Ovary (tissue), 9 donors: Measurements from ENCODE around the gene USP1. TPM values are rescaled to one million over a fixed set of nuclear protein-coding genes. Genes with fewer than 3 reads are reported as not detected.

ENCODE experiments used
- DNase-seq, 5 donors: peaks; one replicate each; pipeline ENCODE4 v3.0.0-alpha.2; 2019 to 2020
- H3K27ac ChIP-seq, 2 donors: fragments of 200-600 bp; one replicate each; pipeline versions ENCODE4 v1.5.1 to v1.8.0; 2019 to 2022
- H3K27me3 ChIP-seq: fragments of 200-600 bp; one replicate; pipeline ENCODE4 v1.8.0; 2022
- H3K36me3 ChIP-seq: fragments of 200-600 bp; sonication (generic); one replicate; pipeline ENCODE4 v1.5.1; 2019
- H3K4me1 ChIP-seq: one replicate; pipeline ENCODE4 v1.8.1; 2013; ENCODE audit warnings: mild to moderate bottlenecking, moderate library complexity; ENCODE audit not compliant: insufficient read depth
- H3K4me3 ChIP-seq: fragments of 200-600 bp; sonication (generic); one replicate; pipeline ENCODE4 v1.5.1; 2017
- H3K9me3 ChIP-seq, 2 donors: fragments of 200-600 bp in 1 of 2; sonication (generic) in 1 of 2; one replicate each; pipeline versions ENCODE4 v1.5.1 to v1.8.1; 2013 to 2019; ENCODE audit warnings: mild to moderate bottlenecking in 1 of 2, moderate library complexity in 1 of 2
- CTCF ChIP-seq, 3 donors: fragments of 450-650 bp in 2 of 3; fragments of 200-600 bp in 1 of 3; IDR thresholded peaks; one replicate each; pipeline versions ENCODE4 v1.5.1 to v1.8.0; 2016 to 2022; ENCODE audit warnings: antibody characterized with exemption in 3 of 3, mild to moderate bottlenecking in 1 of 3
- EP300 ChIP-seq: sonication (generic); formaldehyde crosslinking; IDR thresholded peaks from one replicate; pipeline ENCODE4 v1.6.1; 2017; ENCODE audit warnings: antibody characterized with exemption
- POLR2A ChIP-seq: fragments of 450-650 bp; IDR thresholded peaks from one replicate; pipeline ENCODE4 v1.6.1; 2017; ENCODE audit warnings: antibody characterized with exemption, mild to moderate bottlenecking, moderate library complexity
- WGBS, 3 donors: extraction: QIAGEN DNeasy Blood & Tissue Kit in 1 of 3; methylation state at CpG; one replicate each; pipeline versions ENCODE4 v1.1.5 to v1.1.7; 2013 to 2017; 5-methylcytosine and 5-hydroxymethylcytosine counted together
- intact Hi-C, 4 donors: fragments of 100-400 bp; cut with DNase I; formaldehyde crosslinking; loops; one replicate each; pipeline versions ENCODE4 v1.11.0 to v1.15.1; 2022 to 2023
- polyA plus RNA-seq, 2 donors: library from polyadenylated mRNA; stranded (reverse); fragments of 200-250 nt in 1 of 2; fragments of 350-450 nt in 1 of 2; fragmentation: Illumina TruSeq in 1 of 2; extraction: RNeasy Lipid Tissue Mini Kit (QIAGEN cat#74804) in 1 of 2; gene quantifications; one replicate each; pipeline ENCODE4 v1.2.3, GENCODE V29; 2013 to 2014
- total RNA-seq, 7 donors: library from RNA; depleted of rRNA in 2 of 7; stranded (reverse); fragments of >200 nt in 2 of 7; fragmentation: NEBNext Ultra II Directional in 3 of 7; extraction: Animal tissue kit (Norgen Biotek cat#: 25700) in 3 of 7; gene quantifications; one replicate each; pipeline versions ENCODE4 v1.1.0 to v1.2.4, GENCODE V29; 2016 to 2023
- donor health status: DM: no; HTN: no; CAD: no; lungs with moderate emphysema.
- donor health status: DM: no; HTN: no; CAD: no.
- donor health status: Bipolar disorder and iron deficiency.
- donor health status: DM: yes; HTN: yes; CAD: no.
- donor health status: DM: no; HTN: no; CAD: no.
- donor health status: DM: yes; HTN: yes; CAD: no.

Gene USP1
- total and polyA plus RNA-seq, 9 donors = 18.1 to 47.8 (median 34.1) TPM

GRCh38 chr1:62426794-62427193 lies 10.1 kb upstream of the USP1 start:
- Histone ChIP-seq H3K27me3 (no peaks in the 10 kb centered on the region), H3K9me3 (no peaks in the 10 kb centered on the region), H3K36me3 (no peaks in the 10 kb centered on the region), H3K4me3 (no peak overlapping the region), H3K27ac (no peak overlapping the region), H3K4me1 (no peaks in the 10 kb centered on the region)
- no peak for DNase-seq
- no peak for TF ChIP-seq CTCF (IDR thresholded peaks at IDR 0.05)
- no peak for TF ChIP-seq POLR2A
- TF ChIP-seq EP300 = no peak
- WGBS, 3 donors = 79 to 90% (median 82%) methylated on average over 1 of the region's 1 CpG
- intact Hi-C loops = no loop called here

- Histone ChIP-seq H3K27ac (no peak overlapping the region), H3K36me3 (no peaks in the 10 kb centered on the region), H3K4me3 (no peak overlapping the region), H3K27me3 (no peaks in the 10 kb centered on the region), H3K4me1 (no peaks in the 10 kb centered on the region), H3K9me3 (no peaks in the 10 kb centered on the region)
- TF ChIP-seq EP300 = no peak
- no peak for TF ChIP-seq CTCF (IDR thresholded peaks at IDR 0.05)
- TF ChIP-seq POLR2A = no peak
- DNase-seq = no peak
- intact Hi-C loops = no loop called here
- WGBS, 3 donors = 74 to 79% (median 78%) methylated on average over 4 of the region's 4 CpGs
Measured at GRCh38 chr1:62428351-62428750, 8.5 kb upstream of the USP1 start.

GRCh38 chr1:62429581-62429980 lies 7.3 kb upstream of the USP1 start:
- Histone ChIP-seq H3K4me1 (no peaks in the 10 kb centered on the region), H3K4me3 (no peak overlapping the region), H3K27ac (no peak overlapping the region), H3K27me3 (no peaks in the 10 kb centered on the region), H3K36me3 (no peaks in the 10 kb centered on the region), H3K9me3 (no peaks in the 10 kb centered on the region)
- TF ChIP-seq POLR2A (no peak), EP300 (no peak), CTCF (IDR thresholded peaks at IDR 0.05) (no peak)
- 88 to 98% (median 89%) methylated on average over 2 of the region's 2 CpGs for WGBS, 3 donors
- intact Hi-C loops = no loop called here
- no peak for DNase-seq

GRCh38 chr1:62433861-62434617 lies 2.8 kb upstream of the USP1 start:
- H3K36me3 ChIP-seq = no peaks in the 10 kb centered on the region
- H3K4me3 ChIP-seq = no peak overlapping the region
- H3K27ac ChIP-seq = no peak overlapping the region
- no peaks in the 10 kb centered on the region for H3K27me3 ChIP-seq
- no peak for DNase-seq
- no peaks in the 10 kb centered on the region for H3K9me3 ChIP-seq
- intact Hi-C loops = no loop called here
- WGBS, 3 donors = 65 to 78% (median 71%) methylated on average over 10 of the region's 10 CpGs
- peaks cover 2% of the 10 kb centered on the region for H3K4me1 ChIP-seq
- TF ChIP-seq EP300 (no peak), CTCF (IDR thresholded peaks at IDR 0.05) (no peak), POLR2A (no peak)
